ENCODE measurements around the gene LRRC23.
"Not testable (repeated sequence)": the region's sequence is repeated elsewhere in the genome, so short reads cannot be mapped to it uniquely, and the experiment has no call there.

LRRC23 gene

DNA sequence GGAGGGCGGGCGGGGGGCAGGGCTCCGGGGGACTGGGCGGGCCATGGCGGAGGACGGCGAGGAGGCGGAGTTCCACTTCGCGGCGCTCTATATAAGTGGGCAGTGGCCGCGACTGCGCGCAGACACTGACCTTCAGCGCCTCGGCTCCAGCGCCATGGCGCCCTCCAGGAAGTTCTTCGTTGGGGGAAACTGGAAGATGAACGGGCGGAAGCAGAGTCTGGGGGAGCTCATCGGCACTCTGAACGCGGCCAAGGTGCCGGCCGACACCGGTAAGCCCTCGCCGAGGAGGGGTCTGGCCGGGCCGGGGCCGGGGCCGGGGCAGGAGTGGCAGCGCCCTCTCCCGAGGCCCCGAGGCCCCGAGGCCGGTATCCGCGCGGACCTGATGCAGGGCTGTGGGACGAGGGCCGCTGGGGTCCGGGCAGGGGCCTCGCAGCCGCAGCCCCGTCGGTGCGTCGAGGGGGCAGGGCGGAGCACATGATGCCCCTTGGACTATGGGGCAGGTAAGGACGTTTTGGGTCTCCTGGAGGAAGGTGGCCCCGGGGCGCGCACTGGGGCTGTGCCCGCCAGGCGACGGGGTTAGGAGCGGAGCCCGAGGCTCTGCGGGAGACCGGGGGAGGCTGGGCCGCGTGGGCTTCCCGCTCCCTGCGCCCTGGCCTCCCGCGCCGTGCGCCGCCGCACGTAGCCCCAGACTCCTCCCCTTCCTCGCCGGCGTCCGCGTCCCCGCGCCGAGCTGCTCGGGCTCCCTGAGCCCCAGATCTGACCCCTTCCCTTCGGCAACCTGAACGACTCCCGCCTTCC lies 37.0 kb upstream of the LRRC23 start, which contains the start of gene TPI1:
TSS of gene TPI1 (plus strand) at position 119 of the 798 bp plus-strand sequence. CDS start at position 155, 36 bp downstream.
- Histone ChIP-seq H3K4me1 (ENCODE audit: control insufficient read depth, insufficient read depth, low read length) (peaks cover 42% of the 10 kb centered on the region), H3K9ac (ENCODE audit: low read length) (peak within 1 kb of the TSS; percentile 90), H3K36me3 (ENCODE audit: control insufficient read depth, insufficient read depth, low read length) (no peaks in the 10 kb centered on the region), H3K27me3 (ENCODE audit: control insufficient read depth, insufficient read depth, low read length) (no peaks in the 10 kb centered on the region), H3K9me3 (ENCODE audit: control insufficient read depth, low read length) (no peaks in the 10 kb centered on the region), H3K4me3 (ENCODE audit: low read length) (peak within 1 kb of the TSS; percentile 77)

GRCh38 chr12:6868211-6869048 lies 36.2 kb upstream of the LRRC23 start:
- no peaks in the 10 kb centered on the region for H3K27me3 ChIP-seq (ENCODE audit: control insufficient read depth, insufficient read depth, low read length)
- no peaks in the 10 kb centered on the region for H3K36me3 ChIP-seq (ENCODE audit: control insufficient read depth, insufficient read depth, low read length)
- H3K9ac ChIP-seq (ENCODE audit: low read length) = peak overlapping the region; percentile 90
- peak overlapping the region; percentile 77 for H3K4me3 ChIP-seq (ENCODE audit: low read length)
- peaks cover 42% of the 10 kb centered on the region for H3K4me1 ChIP-seq (ENCODE audit: control insufficient read depth, insufficient read depth, low read length)
- no peaks in the 10 kb centered on the region for H3K9me3 ChIP-seq (ENCODE audit: control insufficient read depth, low read length)

DNA sequence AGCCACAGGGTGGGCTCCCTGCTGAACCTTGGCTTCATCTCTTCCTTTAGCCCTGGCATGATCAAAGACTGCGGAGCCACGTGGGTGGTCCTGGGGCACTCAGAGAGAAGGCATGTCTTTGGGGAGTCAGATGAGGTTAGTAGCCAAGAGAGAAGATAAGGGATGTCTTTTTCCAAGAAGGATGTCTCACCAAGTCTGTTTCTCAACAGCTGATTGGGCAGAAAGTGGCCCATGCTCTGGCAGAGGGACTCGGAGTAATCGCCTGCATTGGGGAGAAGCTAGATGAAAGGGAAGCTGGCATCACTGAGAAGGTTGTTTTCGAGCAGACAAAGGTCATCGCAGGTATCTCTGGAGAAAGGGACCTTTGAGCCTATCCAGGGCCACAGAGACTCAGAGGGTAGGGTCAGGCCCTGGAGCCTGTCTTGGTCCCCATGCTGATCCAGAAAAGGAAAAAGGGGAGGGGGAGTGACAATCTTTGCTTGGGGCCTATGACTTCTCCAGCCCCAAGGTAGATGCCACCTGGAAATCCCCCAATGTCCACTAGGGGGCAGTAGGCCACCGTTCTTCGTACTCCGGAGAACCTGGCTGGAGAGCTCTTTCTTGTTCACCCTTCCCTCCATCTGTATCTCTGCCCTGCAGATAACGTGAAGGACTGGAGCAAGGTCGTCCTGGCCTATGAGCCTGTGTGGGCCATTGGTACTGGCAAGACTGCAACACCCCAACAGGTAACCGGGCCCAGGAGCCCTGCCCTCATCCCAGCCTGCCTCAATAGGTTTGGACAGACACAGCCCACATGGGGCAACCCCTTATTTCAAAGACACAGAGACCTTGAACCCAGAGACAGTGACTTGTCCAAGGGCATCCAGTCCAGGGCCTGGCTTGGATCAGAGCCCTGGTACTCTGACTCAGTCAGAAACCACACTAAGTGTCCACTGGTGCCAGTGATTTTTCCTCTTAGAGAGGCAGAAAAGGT lies 35.3 kb upstream of the LRRC23 start:
- Histone ChIP-seq H3K36me3 (ENCODE audit: control insufficient read depth, insufficient read depth, low read length) (no peaks in the 10 kb centered on the region), H3K4me1 (ENCODE audit: control insufficient read depth, insufficient read depth, low read length) (peaks cover 42% of the 10 kb centered on the region), H3K9me3 (ENCODE audit: control insufficient read depth, low read length) (no peaks in the 10 kb centered on the region), H3K27me3 (ENCODE audit: control insufficient read depth, insufficient read depth, low read length) (no peaks in the 10 kb centered on the region), H3K4me3 (ENCODE audit: low read length) (no peak overlapping the region), H3K9ac (ENCODE audit: low read length) (peak overlapping the region; percentile 90)

DNA sequence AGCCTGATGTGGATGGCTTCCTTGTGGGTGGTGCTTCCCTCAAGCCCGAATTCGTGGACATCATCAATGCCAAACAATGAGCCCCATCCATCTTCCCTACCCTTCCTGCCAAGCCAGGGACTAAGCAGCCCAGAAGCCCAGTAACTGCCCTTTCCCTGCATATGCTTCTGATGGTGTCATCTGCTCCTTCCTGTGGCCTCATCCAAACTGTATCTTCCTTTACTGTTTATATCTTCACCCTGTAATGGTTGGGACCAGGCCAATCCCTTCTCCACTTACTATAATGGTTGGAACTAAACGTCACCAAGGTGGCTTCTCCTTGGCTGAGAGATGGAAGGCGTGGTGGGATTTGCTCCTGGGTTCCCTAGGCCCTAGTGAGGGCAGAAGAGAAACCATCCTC lies 34.3 kb upstream of the LRRC23 start:
- not testable (repeated sequence) for H3K9ac ChIP-seq (ENCODE audit: low read length); H3K9me3 ChIP-seq (ENCODE audit: control insufficient read depth, low read length); H3K27me3 ChIP-seq (ENCODE audit: control insufficient read depth, insufficient read depth, low read length); H3K36me3 ChIP-seq (ENCODE audit: control insufficient read depth, insufficient read depth, low read length); H3K4me3 ChIP-seq (ENCODE audit: low read length)
- H3K4me1 ChIP-seq (ENCODE audit: control insufficient read depth, insufficient read depth, low read length) = peaks cover 42% of the 10 kb centered on the region

GRCh38 chr12:6871052-6871957 lies 33.3 kb upstream of the LRRC23 start:
- Histone ChIP-seq H3K27me3 (ENCODE audit: control insufficient read depth, insufficient read depth, low read length) (no peaks in the 10 kb centered on the region), H3K36me3 (ENCODE audit: control insufficient read depth, insufficient read depth, low read length) (no peaks in the 10 kb centered on the region), H3K9ac (ENCODE audit: low read length) (peak overlapping the region; percentile 90), H3K4me1 (ENCODE audit: control insufficient read depth, insufficient read depth, low read length) (peaks cover 42% of the 10 kb centered on the region), H3K4me3 (ENCODE audit: low read length) (peak overlapping the region; percentile 98), H3K9me3 (ENCODE audit: control insufficient read depth, low read length) (no peaks in the 10 kb centered on the region)

- Histone ChIP-seq H3K36me3 (ENCODE audit: control insufficient read depth, insufficient read depth, low read length) (no peaks in the 10 kb centered on the region), H3K4me3 (ENCODE audit: low read length) (peak overlapping the region; percentile 98), H3K9me3 (ENCODE audit: control insufficient read depth, low read length) (no peaks in the 10 kb centered on the region), H3K27me3 (ENCODE audit: control insufficient read depth, insufficient read depth, low read length) (no peaks in the 10 kb centered on the region), H3K4me1 (ENCODE audit: control insufficient read depth, insufficient read depth, low read length) (peaks cover 36% of the 10 kb centered on the region), H3K9ac (ENCODE audit: low read length) (peak overlapping the region; percentile 90)
Observed at GRCh38 chr12:6872073-6873048, 32.3 kb upstream of the LRRC23 start.

- Histone ChIP-seq H3K9me3 (ENCODE audit: control insufficient read depth, low read length) (no peaks in the 10 kb centered on the region), H3K9ac (ENCODE audit: low read length) (peak within 1 kb of the TSS; percentile 90), H3K36me3 (ENCODE audit: control insufficient read depth, insufficient read depth, low read length) (no peaks in the 10 kb centered on the region), H3K4me1 (ENCODE audit: control insufficient read depth, insufficient read depth, low read length) (peaks cover 34% of the 10 kb centered on the region), H3K27me3 (ENCODE audit: control insufficient read depth, insufficient read depth, low read length) (no peaks in the 10 kb centered on the region), H3K4me3 (ENCODE audit: low read length) (peak within 1 kb of the TSS; percentile 98)
Observed at GRCh38 chr12:6873094-6874014, 31.3 kb upstream of the LRRC23 start, which contains the start of gene SPSB2. Gene SPSB2, minus strand, starts transcription at chr12:6873303. Its CDS starts 402 bp downstream, at chr12:6872901.

DNA sequence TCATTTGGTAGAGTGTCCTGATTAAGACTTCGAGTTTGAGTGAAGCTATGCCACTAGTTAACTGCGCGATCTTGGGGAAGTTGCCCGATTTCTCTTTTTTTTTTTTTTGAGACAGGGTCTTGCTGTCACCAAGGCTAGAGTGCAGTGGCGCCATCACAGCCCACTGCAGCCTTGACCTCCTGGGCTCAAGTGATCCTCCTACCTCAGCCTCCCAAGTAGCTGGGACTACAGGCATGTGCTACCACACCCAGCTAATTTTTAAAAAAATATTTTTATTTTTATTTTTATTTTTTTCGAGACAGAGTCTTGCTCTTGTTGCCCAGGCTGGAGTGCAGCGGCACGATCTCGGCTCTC lies 30.6 kb upstream of the LRRC23 start:
- peaks cover 27% of the 10 kb centered on the region for H3K4me1 ChIP-seq (ENCODE audit: control insufficient read depth, insufficient read depth, low read length)
- peak overlapping the region; percentile 98 for H3K4me3 ChIP-seq (ENCODE audit: low read length)
- H3K27me3 ChIP-seq (ENCODE audit: control insufficient read depth, insufficient read depth, low read length); H3K9me3 ChIP-seq (ENCODE audit: control insufficient read depth, low read length); H3K36me3 ChIP-seq (ENCODE audit: control insufficient read depth, insufficient read depth, low read length): not testable (repeated sequence)
- H3K9ac ChIP-seq (ENCODE audit: low read length) = peak overlapping the region; percentile 90

- H3K9me3 ChIP-seq (ENCODE audit: control insufficient read depth, low read length); H3K4me3 ChIP-seq (ENCODE audit: low read length); H3K36me3 ChIP-seq (ENCODE audit: control insufficient read depth, insufficient read depth, low read length); H3K27me3 ChIP-seq (ENCODE audit: control insufficient read depth, insufficient read depth, low read length); H3K4me1 ChIP-seq (ENCODE audit: control insufficient read depth, insufficient read depth, low read length); H3K9ac ChIP-seq (ENCODE audit: low read length): not testable (repeated sequence)
Observed at GRCh38 chr12:6879824-6880223, 24.8 kb upstream of the LRRC23 start.
